Inflammatory macrophage (primary cell): Measurements from ENCODE around the gene ZBTB8B.
"Not testable (repeated sequence)": the region's sequence is repeated elsewhere in the genome, so short reads cannot be mapped to it uniquely, and the experiment has no call there.

ENCODE experiments used
- DNase-seq, 2 donors: peaks; one replicate each; pipeline ENCODE4 v3.0.0-alpha.2; 2020 to 2022
- total RNA-seq, 18 experiments: gene quantifications; one replicate each; lab custom pipeline; 2026; ENCODE audit warnings: mixed read lengths in 6 of 18, inconsistent platforms in 2 of 18; lab: John Stamatoyannopoulos, UW

Gene ZBTB8B
- 0 to 0.18 (median 0.05) reads per million in 18 experiments for total RNA-seq

DNA sequence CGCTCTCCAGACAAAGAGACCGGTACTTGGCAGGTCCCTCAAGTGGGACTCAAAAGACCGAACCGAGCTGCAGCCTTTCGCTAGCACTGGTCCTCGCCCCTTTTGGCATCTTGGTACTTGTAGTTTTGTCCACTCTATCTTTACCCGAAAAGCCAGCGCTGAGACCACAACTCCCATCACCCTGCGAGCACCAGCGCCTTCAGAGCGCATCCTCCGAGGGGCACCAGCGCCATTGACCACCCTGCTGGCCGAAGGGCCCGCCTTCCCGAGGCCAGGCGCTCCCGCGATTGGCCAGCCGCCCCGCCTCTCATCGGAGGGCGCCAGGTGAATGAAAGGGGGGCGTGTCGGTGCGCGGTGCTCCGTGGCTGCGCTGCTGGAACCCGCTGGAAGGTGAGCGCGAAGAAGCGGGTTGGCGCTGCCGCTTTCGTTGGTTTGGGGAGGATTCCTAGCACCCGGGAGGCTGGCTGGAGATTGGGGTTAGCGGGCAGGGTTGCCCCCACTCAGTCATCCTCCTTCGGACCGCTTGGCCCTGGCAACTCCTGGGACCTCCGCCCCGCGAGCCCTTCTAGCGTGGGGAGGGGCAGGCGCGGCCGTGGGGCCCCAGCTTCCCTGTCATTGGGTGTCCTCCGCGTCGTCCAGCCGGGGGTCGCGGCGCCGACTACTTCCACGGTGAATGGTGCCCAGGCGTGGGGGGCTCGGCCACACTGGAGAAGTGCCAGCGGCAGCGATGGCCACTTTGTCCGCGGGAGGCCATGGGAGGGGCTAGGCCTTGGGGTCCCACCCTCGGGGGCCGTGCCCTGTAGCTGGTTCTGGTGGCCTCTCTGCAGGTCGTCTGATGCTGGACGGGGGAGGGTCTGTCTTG is at the start of gene ZBTB8B:
ZBTB8B (plus strand) TSS at position 357 of the 862 bp plus-strand sequence. CDS start 5,553 bp downstream, outside the sequence.
- DNase-seq = no peak

DNA sequence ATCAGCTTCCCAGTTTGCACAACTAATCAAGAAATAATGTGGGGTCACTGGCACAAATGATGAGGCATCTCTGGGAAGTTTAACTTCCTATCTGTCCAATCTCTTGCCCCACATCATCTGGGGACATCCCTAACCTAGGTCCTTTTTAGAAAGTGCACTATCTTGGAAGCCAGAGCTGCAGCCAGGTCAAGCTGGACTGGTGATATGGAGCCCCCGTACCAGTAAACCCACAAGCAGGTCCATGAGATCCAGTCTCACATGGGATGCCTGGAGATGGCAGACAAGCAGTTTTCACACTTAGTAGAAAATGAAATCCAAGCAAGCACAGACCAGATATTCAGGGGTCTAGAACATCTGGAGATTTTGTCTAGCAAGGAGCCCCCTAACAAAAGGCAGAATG is 43.1 kb upstream of the ZBTB8B start:
- DNase-seq = no peak

DNA sequence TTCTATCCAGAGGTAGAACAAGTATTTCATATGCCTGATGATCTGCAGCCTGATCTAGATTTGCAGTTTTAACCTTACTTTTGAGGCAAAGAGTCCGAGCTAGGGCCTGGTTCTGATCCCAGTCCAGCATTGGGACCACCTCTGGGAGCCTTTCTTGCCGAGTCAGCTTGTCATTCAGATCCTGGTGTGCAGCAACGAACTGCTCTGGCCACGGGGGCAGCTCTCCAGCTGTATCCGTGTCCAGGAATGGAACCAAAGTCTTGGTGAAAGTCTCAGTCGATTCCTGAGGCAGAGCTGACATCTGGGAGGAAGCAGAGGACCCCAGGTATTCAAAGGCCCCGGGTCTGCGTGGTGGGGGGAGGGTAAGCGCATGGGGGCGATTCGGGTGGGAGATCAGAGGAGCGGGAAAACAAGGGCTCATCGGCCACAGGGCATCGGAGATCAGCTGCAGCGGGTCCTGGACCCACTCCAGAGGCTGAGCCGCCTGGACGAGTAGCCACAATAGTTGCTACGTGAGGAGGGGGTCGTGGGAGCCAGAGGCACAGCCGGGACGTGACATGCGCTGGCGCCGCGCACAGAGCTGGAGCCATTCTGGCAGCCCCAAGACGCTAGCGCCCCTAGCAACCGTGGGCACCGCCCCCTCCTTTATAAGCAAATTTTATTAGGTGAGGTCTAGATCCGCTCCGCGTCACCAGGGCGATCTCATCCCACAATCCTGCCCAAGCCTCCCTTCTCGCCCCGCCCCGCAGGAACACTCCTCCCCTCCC is 38.2 kb upstream of the ZBTB8B start:
- DNase-seq = no peak

DNA sequence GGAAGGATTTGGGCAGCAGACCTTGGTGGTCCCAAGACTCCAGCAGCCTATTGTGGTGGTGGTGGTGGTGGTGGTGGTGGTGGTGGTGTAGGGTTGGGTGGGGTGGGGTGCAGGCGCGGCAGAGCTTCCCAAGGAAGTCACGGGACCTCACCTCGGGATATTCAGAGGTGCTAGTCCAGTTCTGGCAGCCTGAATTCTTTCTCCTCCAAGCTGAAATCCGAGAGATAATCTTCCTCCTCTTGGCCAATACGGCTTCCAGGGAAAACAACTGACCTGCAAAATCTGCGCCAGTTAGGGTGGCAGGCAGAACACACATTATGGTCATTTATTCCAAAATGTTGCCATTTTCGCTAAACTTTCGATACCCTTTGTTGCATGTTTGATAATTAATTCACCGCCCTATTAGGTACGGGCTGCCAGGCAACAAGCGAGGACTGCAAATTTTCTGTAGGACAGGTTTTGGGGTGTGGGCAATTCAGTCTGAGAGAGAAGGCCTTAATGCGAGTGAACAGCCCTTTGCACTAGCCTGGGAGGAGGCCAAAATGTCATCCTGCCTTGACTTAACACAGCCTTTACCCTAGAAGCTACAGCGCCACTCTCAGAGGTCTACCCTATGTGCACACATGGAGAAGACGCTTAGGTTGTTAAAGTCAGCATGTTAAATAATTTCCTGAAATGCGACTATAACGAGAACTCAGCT is 37.5 kb upstream of the ZBTB8B start:
- no peak for DNase-seq

DNA sequence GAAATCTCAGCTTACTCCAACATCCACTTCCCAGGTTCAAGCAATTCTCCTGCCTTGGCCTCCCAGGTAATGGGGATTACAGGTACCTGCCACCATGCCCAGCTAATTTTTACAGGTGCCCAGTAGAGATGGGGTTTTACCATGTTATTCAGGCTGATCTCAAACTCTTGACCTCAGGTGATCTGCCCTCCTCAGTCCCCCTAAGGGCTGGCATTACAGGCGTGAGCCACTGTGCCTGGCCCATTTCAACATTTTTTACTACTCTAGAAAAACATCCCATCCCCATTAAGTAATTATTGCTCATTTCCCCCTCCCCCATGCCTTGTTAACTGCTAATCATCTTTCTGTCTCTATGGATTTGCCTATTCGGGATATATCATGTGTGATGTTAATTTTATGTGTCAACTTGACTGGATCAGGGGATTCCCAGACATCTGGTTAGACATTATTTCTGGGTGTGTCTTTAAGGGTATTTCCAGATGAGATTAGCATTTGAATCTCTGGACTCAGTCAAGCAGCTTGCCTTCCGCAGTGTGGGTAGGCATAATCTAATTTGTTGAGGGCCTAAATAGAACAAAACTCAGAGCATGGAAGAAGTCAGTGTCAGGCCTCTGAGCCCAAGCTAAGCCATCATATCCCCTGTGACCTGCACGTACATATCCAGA is 33.0 kb upstream of the ZBTB8B start:
- no peak for DNase-seq

DNA sequence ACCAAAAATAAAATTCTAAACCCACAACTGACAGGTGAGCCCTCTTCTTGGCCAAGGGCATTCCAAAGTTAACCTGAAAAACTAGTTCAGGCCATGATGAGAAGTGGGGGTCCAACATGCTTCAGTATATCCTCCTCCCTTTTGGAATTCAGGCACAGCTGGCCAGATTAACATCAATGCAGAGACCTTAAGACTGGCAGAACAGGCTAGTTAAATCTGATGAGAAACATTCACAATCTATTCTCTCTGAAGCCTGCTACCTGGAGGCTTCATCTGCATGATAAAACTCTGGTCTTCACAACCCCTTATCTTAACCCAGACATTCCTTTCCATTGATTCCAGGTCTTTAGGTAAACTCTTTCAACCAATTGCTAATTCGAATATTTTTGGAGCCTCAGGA is 26.7 kb upstream of the ZBTB8B start:
- no peak for DNase-seq

DNA sequence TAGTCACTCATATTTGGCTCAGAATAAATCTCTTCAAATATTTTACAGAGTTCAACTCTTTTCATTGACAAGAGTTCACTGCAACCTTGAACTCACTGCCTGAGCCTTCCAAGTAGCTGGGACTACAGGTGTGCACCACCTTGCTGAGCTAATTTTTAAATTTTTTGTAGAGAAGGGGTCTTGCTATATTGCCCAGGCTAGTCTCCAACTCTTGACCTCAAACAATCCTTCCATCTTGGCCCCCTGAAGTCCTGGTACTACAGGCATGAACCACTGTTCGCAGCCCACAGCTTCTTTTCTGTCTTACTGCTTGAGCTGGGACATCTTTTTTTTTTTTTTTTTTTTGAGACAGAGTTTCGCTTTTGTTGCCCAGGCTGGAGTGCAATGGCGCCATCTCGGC is 26.1 kb upstream of the ZBTB8B start:
- not testable (repeated sequence) for DNase-seq

DNA sequence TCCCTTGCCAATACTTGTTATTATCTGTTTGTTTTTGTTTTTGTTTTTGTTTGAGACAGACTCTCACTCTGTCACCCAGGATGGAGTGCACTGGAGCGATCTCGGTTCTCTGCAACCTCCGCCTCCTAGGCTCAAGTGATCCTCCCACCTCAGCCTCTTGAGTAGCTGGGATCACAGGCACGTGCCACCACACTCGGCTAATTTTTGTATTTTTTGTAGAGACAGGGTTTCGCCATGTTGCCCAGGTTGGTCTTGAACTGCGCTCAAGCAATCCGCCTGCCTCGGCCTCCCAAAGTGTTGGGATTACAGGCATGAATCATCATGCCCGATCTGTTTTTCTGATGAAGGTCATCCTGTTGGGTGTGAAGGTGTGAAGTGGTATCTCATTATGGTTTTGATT is 23.4 kb upstream of the ZBTB8B start:
- DNase-seq = not testable (repeated sequence)

DNA sequence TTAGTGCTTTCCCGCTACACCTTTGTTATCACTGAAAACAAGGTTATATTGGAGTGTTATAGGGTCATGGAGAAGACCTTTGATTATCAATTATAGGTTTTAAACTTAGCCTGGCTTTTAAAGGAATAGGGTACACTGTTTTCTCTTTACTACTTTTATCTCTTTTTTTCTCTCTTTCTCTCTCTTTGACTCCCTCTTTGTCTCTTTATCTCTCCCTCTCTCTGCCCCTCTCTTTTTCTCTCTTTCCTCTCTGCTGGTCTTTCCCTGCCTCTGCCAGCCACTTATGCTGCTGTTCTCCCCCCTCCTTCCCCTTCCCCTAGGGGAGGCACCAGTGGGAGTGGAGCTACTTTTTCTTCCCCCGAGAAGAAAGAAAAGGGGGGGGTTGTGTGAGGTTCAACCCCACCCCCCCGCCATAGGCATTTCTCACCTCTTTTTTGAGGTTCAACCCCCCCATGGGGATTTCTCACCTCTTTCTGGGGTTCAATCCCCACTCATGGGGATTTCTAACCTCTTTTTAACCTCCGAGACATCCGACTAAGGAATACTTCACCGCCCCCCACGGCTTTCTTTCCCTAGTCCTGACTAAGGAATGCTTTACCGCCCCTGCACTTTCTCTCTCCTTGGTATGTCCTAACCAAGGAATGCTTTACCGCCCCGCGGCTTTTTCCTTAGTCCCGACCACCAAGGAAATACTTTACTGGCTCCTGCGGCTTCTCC is 17.2 kb upstream of the ZBTB8B start:
- no peak for DNase-seq

DNA sequence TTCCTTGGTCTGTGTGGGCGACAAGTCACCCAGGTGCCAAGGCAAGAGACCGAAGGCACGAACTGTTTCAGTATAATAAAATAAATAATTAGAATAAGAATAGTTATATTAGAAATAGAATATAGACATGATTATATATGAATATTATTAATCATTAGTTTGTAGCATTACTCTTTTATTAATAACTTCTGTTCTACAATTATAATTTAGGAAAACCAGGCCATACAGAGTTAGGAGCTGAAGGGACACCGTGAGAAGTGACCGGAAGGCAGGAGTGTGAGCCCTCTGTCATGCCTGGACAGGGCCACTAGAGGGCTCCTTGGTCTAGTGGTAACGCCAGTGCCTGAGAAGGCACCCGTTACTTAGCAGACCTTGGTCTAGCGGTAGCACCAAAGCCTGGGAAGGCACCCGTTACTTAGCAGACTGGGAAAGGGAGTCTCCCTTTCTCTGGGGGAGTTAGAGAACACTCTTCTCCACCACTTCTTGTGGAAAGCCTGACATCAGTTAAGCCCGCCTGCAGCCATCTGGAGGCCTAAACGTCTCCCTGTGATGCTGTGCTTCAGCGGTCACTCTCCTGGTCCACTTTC is 16.6 kb upstream of the ZBTB8B start:
- peak; percentile 68 to 74 for DNase-seq

DNA sequence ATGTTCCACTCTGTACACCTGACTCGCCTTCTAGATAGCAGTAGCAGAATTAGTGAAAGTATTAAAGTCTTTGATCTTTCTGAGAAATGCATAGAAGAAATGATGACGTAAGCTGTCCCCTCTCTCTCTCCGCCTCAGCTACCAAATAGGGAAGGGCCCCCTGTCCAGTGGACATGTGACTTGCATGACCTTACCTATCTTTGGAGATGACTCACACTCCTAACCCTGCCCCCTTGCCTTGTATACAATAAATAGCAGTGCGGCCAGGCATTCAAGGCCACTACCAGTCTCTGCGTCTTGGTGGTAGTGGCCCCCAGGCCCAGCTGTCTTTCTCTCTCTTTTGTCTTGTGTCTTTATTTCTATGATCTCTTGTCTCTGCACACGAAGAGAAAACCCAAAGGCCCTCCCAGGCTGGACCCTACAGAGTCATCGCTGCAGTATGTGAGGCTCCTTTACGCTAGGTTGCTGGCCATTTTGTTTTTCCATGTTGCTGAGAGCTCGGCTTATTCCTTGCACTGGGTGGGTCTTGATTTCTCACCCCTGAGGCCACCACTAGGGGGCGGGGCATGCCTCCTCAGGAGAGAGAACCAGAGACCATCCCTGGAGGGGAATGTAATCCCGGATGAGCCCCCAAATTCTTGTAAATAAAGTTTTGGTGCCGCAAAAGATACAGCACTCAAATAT is 16.0 kb upstream of the ZBTB8B start:
- DNase-seq = no peak

DNA sequence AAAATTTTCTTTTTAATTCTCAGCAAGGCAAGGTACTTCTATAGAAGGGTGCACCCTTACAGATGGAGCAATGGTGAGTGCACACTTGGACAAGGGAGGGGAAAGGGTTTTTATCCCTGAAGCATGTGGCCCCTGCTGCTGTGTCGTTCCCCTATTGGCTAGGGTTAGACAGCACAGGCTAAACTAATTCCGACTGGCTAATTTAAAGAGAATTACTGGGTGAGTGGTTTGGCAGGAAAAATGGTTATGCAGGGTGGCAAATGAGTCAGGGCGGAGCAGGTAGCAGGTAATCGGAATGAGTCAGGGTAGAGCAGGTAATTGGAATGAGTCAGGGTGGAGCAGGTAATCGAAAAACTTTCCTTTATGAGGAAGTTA is 15.4 kb upstream of the ZBTB8B start:
- DNase-seq = not testable (repeated sequence)

DNA sequence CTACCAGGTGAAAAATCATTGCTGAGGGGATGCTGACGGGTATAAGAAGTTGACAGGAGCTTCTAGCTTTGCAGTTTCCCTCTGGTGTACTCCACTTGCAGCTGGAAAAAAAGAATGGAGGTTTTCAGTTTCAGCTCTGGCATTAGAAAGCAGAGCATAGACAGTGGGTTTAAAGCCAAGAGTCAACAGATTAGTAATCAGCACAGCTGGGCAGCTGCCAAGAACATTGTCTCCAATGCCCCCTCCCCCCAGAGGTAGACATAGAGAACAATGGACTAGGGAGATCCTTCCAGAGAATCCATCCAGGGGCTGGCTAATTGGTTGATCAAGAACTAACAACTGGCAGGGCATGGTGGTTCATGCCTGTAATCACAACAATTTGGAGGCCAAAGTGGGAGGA is 10.1 kb upstream of the ZBTB8B start:
- DNase-seq = no peak

DNA sequence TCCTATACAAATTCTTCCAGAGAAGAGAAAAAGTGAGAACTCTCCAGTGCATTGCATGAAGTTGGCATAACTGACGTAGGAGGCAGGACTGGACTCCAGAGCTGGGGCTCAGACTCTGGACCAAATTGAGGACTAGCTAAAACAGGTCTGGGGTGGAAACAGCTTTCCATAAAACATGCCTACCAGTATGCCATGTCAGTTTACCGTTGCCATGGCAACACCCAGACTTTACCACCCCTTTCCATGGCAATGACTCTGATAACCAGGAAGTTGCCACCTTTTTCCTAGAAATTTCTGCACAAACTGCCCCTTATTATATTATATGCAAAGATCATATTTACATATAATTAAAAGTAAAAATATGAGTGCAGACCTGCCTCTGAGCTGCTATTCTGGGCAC is 8.9 kb upstream of the ZBTB8B start:
- DNase-seq = no peak

DNA sequence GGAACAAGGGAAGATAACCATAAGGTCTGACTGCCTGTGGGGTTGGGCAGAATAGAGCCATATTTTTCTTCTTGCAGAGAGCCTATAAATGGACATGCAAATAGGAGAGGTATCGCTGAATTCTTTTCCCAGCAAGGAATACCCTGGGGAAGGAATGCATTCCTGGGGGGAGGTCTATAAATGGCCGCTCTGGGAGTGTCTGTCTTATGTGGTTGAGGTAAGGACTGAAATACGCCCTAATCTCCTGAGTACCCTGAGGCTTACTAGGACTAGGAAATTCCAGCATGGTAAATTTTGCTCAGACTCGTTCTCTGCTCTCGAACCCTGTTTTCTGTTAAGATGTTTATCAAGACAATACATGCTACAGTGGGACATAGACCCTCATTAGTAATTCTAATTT is 6.1 kb upstream of the ZBTB8B start:
- not testable (repeated sequence) for DNase-seq

DNA sequence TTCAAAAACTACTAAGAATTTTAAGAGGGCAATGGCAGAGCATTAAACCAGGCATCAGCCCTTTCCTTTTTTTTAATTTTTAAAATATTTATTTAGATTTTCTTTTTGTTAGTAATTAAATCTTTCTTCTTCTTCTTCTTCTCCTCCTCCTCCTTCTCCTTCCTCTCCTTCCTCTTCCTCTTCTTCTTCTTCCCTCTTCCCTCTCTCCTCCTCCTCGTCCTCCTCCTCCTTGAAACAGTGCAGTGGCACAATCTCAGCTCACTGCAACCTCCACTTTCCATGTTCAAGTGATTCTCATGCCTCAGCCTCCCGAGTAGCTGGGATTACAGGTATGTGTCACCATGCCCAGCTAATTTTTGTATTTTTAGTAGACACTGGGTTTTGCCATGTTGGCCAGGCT is 1.9 kb upstream of the ZBTB8B start:
- DNase-seq = not testable (repeated sequence)

DNA sequence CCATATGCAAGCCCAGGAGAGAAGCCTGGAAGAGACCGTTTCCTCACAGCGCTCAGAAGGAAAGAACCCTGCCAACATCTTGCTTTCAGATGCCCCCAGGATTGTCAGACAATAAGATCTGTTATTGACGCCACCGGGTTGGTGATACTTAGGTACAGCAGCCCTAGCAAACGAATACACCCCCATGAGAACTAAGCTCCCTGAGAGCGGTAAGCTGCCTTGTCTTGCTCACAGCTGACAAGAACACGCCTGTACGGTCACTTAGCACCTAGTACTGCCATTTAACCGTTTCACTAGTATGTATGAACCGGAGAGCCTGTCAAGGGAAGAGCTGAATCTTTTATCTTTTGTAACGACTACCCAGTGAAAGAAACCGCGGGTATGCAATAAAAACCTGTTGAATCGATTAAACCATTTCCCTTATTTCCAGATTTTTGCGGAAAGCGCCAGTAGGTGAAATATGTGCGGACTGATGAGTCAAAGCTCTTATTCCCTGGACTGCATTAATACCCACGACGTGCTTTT is 619 bp upstream of the ZBTB8B start:
- DNase-seq = no peak

DNA sequence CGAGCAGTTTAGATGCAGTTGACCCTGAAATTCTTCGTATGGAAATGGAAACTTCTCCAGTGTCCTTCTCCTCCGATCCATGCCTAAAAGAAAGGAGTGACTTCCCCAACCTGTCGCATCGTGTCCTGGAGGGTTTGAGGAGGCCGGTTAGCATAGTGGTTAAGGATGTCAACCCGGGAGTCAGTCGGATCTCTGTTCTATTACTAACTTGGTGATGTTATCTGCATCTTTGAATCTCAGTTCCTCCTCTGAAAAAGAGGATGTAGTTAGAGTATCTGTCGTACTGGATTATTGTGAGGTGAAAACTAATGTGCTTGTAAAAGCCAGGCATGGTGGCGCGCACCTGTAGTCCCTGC is 684 bp downstream of the ZBTB8B start:
- DNase-seq = peak; percentile 4 to 31

DNA sequence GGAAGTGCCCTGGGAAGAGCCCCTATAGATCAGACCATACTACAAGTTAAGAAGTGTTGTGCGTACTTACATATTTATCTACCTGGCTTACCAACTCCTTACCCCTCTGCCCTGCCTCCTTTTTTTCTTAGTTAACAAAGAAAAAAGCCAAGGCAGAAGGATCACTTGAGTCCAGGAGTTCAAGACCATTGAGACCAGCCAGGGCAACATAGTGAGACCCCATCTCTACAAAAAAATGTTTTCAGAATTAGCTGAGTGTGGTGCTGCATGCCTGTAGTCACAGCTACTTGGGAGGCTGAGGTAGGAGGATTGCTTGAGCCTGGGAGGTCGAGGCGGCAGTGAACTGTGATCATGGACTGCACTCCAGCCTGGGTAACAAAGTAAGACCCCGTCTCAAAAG is 1.9 kb downstream of the ZBTB8B start:
- no peak for DNase-seq

DNA sequence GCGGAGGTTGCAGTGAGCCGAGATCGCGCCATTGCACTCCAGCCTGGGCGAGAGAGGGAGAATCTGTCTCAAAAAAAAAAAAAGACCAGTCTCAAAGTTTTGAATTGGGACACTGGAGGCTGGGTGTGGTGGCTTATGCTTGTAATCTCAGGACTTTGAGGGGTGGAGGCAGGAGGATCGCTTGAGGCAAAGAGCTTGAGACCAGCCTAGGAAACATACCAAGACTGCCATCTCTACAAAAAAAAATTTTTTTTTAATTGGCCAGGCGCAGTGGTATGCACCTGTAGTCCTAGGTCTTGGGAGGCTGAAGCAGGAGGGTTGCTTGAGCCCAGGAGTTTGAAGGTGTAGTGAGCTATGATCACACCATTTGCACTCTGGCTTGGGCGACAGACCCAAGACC is 3.9 kb downstream of the ZBTB8B start:
- DNase-seq = no peak

DNA sequence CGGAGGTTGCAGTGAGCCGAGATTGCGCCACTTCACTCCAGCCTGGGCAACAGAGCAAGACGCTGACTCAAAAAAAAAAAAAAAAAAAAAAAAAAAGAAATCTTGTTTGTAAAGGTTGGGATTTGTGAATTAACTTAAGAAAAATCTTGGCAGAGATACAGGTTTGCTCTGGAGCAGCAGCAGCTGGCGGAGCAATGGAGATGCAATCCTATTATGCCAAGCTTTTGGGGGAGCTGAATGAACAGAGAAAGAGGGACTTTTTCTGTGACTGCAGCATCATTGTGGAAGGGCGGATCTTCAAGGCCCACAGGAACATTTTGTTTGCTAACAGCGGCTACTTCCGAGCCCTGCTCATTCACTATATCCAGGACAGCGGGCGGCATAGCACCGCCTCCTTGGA is 5.6 kb downstream of the ZBTB8B start:
- no peak for DNase-seq
